Measurements from ENCODE around the gene BATF3.
A peak's percentile ranks its signal among the peaks of the same experiment; 100 is the strongest.

BATF3 gene

DNA sequence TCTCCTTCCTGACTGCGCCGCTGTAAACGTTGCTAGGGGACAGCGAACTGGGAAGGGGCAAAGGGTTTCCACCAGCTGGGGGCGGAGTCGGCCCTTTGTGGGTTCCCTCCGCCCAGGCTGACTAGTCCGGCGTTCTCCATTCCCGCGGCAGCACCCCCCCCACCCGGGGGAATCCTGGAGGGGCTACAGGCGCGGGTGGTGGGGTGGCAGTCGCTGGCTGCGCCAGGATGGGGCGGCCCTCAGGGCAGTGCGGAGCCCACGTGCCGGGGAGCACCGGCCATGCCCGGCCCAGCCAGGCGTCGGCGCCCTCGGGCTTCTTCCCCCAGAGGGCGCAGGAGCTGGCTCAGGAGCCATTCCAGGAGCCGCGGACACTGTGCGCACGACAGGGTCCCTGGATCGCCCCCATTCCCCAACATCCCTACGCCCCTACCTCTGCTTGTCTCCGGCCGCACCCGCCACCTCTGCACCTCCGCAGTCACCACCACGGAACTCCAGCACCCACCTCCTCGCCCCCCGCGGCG is 476 bp downstream of the BATF3 start:
- peak overlapping the region; percentile 65 for H3K9ac ChIP-seq (ENCODE audit: low read depth, low read length, poor library complexity, severe bottlenecking)
- H3K27me3 ChIP-seq (ENCODE audit: insufficient read depth, low read length, poor library complexity, severe bottlenecking): no peaks in the 10 kb centered on the region
- no peaks in the 10 kb centered on the region for H4K20me1 ChIP-seq (ENCODE audit: insufficient read depth, low read length, poor library complexity, severe bottlenecking)
- peaks cover 20% of the 10 kb centered on the region for H3K4me1 ChIP-seq (ENCODE audit: insufficient read depth, low read length, poor library complexity, severe bottlenecking)
- H3K36me3 ChIP-seq (ENCODE audit: insufficient read depth, low read length): no peaks in the 10 kb centered on the region
- no peak for TF ChIP-seq EZH2phosphoT487 (IDR thresholded peaks at IDR 0.05; ENCODE audit: borderline replicate concordance)
- TF ChIP-seq, protein P1, sequence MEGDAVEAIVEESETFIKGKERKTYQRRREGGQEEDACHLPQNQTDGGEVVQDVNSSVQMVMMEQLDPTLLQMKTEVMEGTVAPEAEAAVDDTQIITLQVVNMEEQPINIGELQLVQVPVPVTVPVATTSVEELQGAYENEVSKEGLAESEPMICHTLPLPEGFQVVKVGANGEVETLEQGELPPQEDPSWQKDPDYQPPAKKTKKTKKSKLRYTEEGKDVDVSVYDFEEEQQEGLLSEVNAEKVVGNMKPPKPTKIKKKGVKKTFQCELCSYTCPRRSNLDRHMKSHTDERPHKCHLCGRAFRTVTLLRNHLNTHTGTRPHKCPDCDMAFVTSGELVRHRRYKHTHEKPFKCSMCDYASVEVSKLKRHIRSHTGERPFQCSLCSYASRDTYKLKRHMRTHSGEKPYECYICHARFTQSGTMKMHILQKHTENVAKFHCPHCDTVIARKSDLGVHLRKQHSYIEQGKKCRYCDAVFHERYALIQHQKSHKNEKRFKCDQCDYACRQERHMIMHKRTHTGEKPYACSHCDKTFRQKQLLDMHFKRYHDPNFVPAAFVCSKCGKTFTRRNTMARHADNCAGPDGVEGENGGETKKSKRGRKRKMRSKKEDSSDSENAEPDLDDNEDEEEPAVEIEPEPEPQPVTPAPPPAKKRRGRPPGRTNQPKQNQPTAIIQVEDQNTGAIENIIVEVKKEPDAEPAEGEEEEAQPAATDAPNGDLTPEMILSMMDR (conservative IDR thresholded peaks at IDR 0.05; ENCODE audit: low read length): peak; percentile 67
- no peaks in the 10 kb centered on the region for H3K9me3 ChIP-seq (ENCODE audit: insufficient read depth, low read depth, low read length)
- peak overlapping the region; percentile 83 for H3K4me3 ChIP-seq (ENCODE audit: low read length, poor library complexity, severe bottlenecking)
- peak overlapping the region; percentile 99 for H2AFZ ChIP-seq (ENCODE audit: low read length)
- H3K9me2 ChIP-seq (replicated peaks; ENCODE audit: low read depth, low read length): no peaks in the 10 kb centered on the region
- H3K79me2 ChIP-seq (ENCODE audit: insufficient read depth, low read length): peaks cover 17% of the 10 kb centered on the region
- peak overlapping the region; percentile 96 for H3K4me2 ChIP-seq (ENCODE audit: low read depth, low read length, poor library complexity, severe bottlenecking)
- peaks cover 18% of the 10 kb centered on the region; the same call in 1 of the 2 replicates for H3F3A ChIP-seq (ENCODE audit: low read depth)

GRCh38 chr1:212698467-212699103 is 1.1 kb downstream of the BATF3 start:
- H4K20me1 ChIP-seq (ENCODE audit: insufficient read depth, low read length, poor library complexity, severe bottlenecking): no peaks in the 10 kb centered on the region
- H3K4me3 ChIP-seq (ENCODE audit: low read length, poor library complexity, severe bottlenecking): peak overlapping the region; percentile 83
- H3K79me2 ChIP-seq (ENCODE audit: insufficient read depth, low read length): peaks cover 17% of the 10 kb centered on the region
- no peaks in the 10 kb centered on the region for H3K9me2 ChIP-seq (replicated peaks; ENCODE audit: low read depth, low read length)
- peaks cover 16% of the 10 kb centered on the region; the same call in 1 of the 2 replicates for H3F3A ChIP-seq (ENCODE audit: low read depth)
- TF ChIP-seq, protein P1 (conservative IDR thresholded peaks at IDR 0.05; ENCODE audit: low read length): no peak
- no peak for TF ChIP-seq EZH2phosphoT487 (IDR thresholded peaks at IDR 0.05; ENCODE audit: borderline replicate concordance)
- no peaks in the 10 kb centered on the region for H3K36me3 ChIP-seq (ENCODE audit: insufficient read depth, low read length)
- H3K9ac ChIP-seq (ENCODE audit: low read depth, low read length, poor library complexity, severe bottlenecking): peak overlapping the region; percentile 65
- no peaks in the 10 kb centered on the region for H3K27me3 ChIP-seq (ENCODE audit: insufficient read depth, low read length, poor library complexity, severe bottlenecking)
- H2AFZ ChIP-seq (ENCODE audit: low read length): peak overlapping the region; percentile 99
- no peaks in the 10 kb centered on the region for H3K9me3 ChIP-seq (ENCODE audit: insufficient read depth, low read depth, low read length)
- peaks cover 20% of the 10 kb centered on the region for H3K4me1 ChIP-seq (ENCODE audit: insufficient read depth, low read length, poor library complexity, severe bottlenecking)
- H3K4me2 ChIP-seq (ENCODE audit: low read depth, low read length, poor library complexity, severe bottlenecking): peak overlapping the region; percentile 96

DNA sequence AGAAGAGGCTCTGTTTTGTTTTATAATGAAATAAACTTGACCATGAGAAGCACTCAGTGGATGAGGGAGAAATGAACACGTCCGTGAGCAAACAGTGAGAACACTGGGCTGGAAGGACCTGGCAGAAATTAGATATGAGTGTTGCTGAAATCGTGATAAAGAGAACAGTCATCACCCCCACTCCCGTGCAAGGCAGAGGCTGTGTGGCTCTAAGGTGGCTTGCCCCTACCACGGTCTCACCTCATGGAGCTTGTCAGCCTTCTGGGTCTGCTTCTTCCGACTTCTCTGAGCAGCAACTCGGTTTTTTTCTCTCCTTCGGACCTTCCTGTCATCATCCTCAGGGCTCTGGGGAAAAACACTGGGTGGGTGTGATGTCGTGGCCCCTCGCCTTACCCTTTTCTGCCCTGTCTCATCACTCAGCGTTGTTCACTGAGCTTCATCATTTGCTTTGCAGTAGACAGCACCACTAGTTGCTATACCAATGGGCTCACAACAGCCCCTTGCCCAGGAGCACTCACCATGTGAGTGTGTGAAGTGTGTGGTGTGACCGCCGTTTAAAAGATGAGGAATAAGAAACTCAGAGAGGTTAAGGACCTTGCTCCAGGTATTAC is 2.8 kb downstream of the BATF3 start:
- peaks cover 17% of the 10 kb centered on the region for H3K79me2 ChIP-seq (ENCODE audit: insufficient read depth, low read length)
- H3K27me3 ChIP-seq (ENCODE audit: insufficient read depth, low read length, poor library complexity, severe bottlenecking): no peaks in the 10 kb centered on the region
- H3F3A ChIP-seq (ENCODE audit: low read depth): peaks cover 3% of the 10 kb centered on the region; the same call in 1 of the 2 replicates
- no peaks in the 10 kb centered on the region for H3K9me3 ChIP-seq (ENCODE audit: insufficient read depth, low read depth, low read length)
- H2AFZ ChIP-seq (ENCODE audit: low read length): no peak overlapping the region
- TF ChIP-seq, protein P1 (conservative IDR thresholded peaks at IDR 0.05; ENCODE audit: low read length): no peak
- no peak for TF ChIP-seq EZH2phosphoT487 (IDR thresholded peaks at IDR 0.05; ENCODE audit: borderline replicate concordance)
- H4K20me1 ChIP-seq (ENCODE audit: insufficient read depth, low read length, poor library complexity, severe bottlenecking): no peaks in the 10 kb centered on the region
- peak overlapping the region; percentile 96 for H3K4me2 ChIP-seq (ENCODE audit: low read depth, low read length, poor library complexity, severe bottlenecking)
- H3K36me3 ChIP-seq (ENCODE audit: insufficient read depth, low read length): no peaks in the 10 kb centered on the region
- no peak overlapping the region for H3K9ac ChIP-seq (ENCODE audit: low read depth, low read length, poor library complexity, severe bottlenecking)
- no peak overlapping the region for H3K4me3 ChIP-seq (ENCODE audit: low read length, poor library complexity, severe bottlenecking)
- no peaks in the 10 kb centered on the region for H3K9me2 ChIP-seq (replicated peaks; ENCODE audit: low read depth, low read length)
- peaks cover 20% of the 10 kb centered on the region for H3K4me1 ChIP-seq (ENCODE audit: insufficient read depth, low read length, poor library complexity, severe bottlenecking)
